Right ventricle myocardium superior (tissue), 1 donor: ENCODE measurements around the gene SCUBE1. TPM values are rescaled to one million over a fixed set of nuclear protein-coding genes. Genes with fewer than 3 reads are reported as not detected.

Experiments
- ATAC-seq: fragments of 200-7000 bp; cut with Tn5 transposase; one replicate; pipeline ENCODE4 v1.9.1; 2020; ENCODE audit warnings: mild to moderate bottlenecking; ENCODE audit not compliant: poor library complexity
- DNase-seq: peaks from one replicate; pipeline ENCODE4 v3.0.0-alpha.2; 2020
- intact Hi-C: fragments of 100-400 bp; cut with DNase I; formaldehyde crosslinking; loops from one replicate; pipeline ENCODE4 v1.11.2; 2022
- total RNA-seq: library from RNA; stranded (reverse); fragmentation: NEBNext Ultra II Directional; extraction: Animal tissue kit (Norgen Biotek cat#: 25700); gene quantifications from one replicate; pipeline ENCODE4 v1.2.1, GENCODE V29; 2021
- donor health status: DM: no; HTN: yes; CAD: no; lungs with severe emphysema.

SCUBE1 gene
- total RNA-seq, 1 donor from 2014 or later: 0.24 TPM

DNA sequence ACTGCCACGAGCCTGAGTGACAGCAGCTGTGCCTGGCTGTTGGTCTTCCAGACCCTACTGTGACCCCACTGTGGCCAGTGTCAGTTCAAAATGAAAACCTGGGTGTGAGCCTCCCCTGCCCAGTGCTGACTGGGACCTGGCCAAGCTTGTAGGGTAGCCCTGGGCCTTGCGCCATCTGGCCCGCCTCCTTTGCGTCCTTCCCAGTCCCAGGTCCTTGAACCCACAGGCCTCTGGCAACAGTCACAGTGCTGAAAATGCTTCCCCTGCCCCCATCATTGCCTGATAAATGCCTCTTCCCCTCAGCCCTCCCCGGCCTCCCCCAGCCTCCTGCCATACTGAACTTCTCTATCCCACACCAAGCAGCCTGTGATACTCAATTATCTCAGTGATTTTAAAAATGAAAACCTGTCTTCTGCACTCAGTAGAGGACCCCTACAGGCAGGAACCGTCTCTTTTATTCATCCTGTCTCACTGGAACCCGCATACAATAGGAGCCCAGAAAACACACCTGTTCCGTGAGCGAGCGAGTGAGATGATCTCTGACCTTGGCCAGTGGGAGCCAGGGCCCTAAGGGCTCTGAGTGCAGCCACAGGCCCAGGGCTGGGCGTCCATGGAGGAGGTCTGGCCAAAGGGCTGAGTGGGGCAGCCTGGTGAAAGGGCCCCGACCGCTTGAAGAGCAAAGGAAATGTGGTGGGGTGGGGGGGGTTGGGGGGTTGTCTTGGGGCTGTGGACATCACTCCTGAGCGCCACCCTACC, 106.6 kb downstream of the SCUBE1 start:
- DNase-seq (peak; percentile 87), ATAC-seq (peak; percentile 85)
- intact Hi-C loops: no loop called here

DNA sequence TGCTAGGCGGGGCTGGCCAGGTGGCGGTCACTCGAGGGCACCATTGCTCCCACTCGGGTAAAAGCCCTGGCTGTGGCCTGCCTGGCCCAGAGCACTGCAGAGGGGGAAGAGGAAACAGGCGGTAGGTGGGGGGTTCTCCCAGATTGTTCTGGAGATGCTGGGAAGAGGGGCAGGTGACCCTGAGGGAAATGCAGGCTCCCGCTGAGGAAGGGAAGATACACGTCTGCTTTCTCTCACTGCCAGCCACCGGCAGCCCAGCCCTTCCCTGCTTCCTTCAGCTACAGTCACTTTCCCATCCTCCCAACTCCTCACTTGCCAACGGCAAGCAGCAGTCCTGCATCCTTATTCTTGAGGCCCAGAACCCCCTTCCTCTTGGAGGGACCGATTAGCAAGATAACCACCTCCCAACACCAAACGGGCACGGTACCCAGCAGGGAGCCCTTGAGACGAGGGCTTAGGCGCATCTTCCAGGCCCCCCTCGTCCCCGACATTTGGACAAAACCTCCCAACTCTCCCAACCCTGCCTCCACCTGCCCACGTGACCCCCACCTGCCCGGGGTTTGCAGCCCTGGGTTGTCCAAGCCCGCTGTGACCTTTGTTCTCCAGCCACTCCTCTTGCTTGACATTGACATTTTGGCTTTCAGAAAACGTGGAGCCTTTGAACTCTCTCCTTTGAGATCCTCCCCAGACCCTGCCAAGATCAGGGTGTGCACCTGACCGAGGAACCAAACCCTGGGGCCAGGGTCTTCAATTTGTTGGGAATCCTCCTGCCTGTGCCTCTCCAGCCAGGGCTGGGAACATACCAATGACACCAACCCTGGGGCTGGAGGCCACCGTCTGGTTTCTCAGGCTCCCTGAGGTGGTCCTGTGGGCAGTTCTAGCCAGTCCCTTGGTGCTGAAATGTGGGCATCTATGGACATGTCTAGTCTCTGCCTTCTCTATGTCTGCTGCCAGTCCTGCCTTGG, 107.4 kb downstream of the SCUBE1 start:
- ATAC-seq: no peak
- intact Hi-C loops: no loop called here
- DNase-seq: no peak

DNA sequence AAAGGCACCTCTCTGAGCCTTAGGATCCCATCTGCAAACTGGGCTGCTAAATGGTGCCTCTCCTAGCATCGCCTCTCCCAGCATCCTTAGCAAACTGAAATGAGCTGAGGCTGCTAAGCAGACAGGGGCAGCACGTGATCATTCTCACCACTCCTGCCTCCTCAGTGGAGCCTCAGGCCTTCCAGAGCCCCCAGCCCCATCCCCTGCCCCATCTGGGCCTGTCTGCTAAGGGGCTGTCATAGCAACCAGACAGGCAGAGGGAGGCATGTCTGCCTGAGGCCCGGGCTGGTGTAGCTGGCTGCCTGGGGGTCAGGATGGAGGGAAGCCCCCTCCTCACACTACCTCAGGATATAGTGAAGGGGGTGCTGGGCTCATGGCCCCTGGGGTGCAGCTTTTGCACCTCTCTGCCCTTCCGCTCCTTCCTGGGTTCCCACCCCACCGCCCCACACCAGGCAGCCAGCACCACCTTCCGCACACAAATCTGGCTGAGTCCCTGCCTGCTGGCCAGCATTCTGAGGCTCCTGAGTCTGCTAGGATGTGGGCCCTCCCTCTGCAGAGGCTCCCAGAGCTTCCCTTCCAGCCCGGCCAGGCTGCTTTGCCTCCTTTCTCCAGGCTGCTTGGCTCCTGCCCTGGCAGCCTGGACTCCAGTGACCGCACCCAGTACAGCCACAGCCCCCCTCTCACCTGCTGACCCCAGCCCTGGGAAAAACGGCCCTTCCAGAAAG, 108.7 kb downstream of the SCUBE1 start:
- intact Hi-C loops: loop anchor here (5.0 kb wide), 2 partner anchors 113 to 153 kb away; no protein-coding TSS in a partner anchor
- no peak for ATAC-seq
- DNase-seq: no peak

GRCh38 chr22:43233529-43233928, 109.6 kb downstream of the SCUBE1 start:
- intact Hi-C loops: loop anchor here (5.0 kb wide), 2 partner anchors 114 to 154 kb away; no protein-coding TSS in a partner anchor
- no peak for DNase-seq
- ATAC-seq: no peak

GRCh38 chr22:43232445-43232844, 110.7 kb downstream of the SCUBE1 start:
- DNase-seq (no peak), ATAC-seq (no peak)
- intact Hi-C loops: loop anchor here (5.0 kb wide), 2 partner anchors 115 to 155 kb away; no protein-coding TSS in a partner anchor

- intact Hi-C loops: loop anchor here (5.0 kb wide), 2 partner anchors 116 to 156 kb away; no protein-coding TSS in a partner anchor
- DNase-seq: no peak
- ATAC-seq: no peak
Observed at GRCh38 chr22:43231724-43232034, 111.5 kb downstream of the SCUBE1 start.

GRCh38 chr22:43230971-43231723, 112.0 kb downstream of the SCUBE1 start:
- ATAC-seq (peak; percentile 39), DNase-seq (peak; percentile 64)
- intact Hi-C loops: loop anchor here (5.0 kb wide), 2 partner anchors 116 to 156 kb away; no protein-coding TSS in a partner anchor

GRCh38 chr22:43230571-43230970, 112.6 kb downstream of the SCUBE1 start:
- intact Hi-C loops: loop anchor here (5.0 kb wide), 2 partner anchors 117 to 157 kb away; no protein-coding TSS in a partner anchor

GRCh38 chr22:43228863-43229262, 114.3 kb downstream of the SCUBE1 start:
- ATAC-seq (no peak), DNase-seq (no peak)
- intact Hi-C loops: no loop called here

More at GRCh38 chr22:43230571-43230970, 112.6 kb downstream of the SCUBE1 start:
- DNase-seq (no peak), ATAC-seq (no peak)

- ATAC-seq: no peak
- intact Hi-C loops: no loop called here
- DNase-seq: no peak
Observed at GRCh38 chr22:43228330-43228729, 114.8 kb downstream of the SCUBE1 start.

DNA sequence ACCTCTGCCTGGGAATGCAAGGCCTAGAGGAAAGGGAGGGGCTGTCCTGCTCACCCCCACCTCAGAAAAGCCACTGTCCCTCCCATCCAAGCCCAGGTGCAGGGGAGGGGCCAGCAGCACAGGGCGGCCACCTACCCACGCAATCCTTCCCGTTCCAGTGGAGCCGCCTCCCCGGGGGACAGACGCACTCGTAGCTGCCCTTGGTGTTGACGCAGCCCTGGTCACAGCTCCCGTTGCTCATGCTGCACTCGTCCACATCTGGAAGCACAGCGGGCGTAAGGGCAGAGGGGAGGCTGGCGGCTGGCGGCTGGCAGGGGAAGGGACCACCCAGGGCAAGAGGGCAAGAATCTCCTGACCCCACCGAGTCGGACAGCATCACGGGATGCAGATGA, 115.9 kb downstream of the SCUBE1 start:
- intact Hi-C loops: no loop called here
- DNase-seq (no peak), ATAC-seq (no peak)

GRCh38 chr22:43226377-43227238, 116.6 kb downstream of the SCUBE1 start:
- no peak for ATAC-seq
- intact Hi-C loops: no loop called here
- DNase-seq: no peak

GRCh38 chr22:43225609-43226008, 117.6 kb downstream of the SCUBE1 start:
- no peak for DNase-seq
- no peak for ATAC-seq

DNA sequence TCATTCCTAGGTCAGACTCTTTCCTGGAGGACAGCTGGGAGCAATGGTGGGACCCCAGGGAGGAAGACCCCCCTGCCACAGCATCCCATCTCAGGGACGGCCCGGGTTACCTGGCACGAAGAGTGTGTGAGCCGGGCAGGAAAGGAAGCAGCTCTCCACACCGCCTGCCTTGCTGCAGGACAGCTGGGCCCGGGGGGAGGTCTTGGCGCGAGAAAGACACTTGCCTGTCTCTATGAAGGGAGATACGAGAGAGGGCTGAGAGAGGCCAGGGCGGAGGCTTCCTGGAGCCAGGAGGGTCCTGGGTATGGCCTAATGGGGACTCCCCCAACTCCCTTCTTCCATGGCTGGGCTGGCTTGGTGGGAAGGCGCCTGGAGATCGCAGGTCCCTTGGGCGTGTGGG, 120.2 kb downstream of the SCUBE1 start:
- no peak for ATAC-seq
- intact Hi-C loops: no loop called here
- DNase-seq: no peak

More at GRCh38 chr22:43225609-43226008, 117.6 kb downstream of the SCUBE1 start:
- intact Hi-C loops: no loop called here

- DNase-seq: peak; percentile 75
- intact Hi-C loops: no loop called here
- ATAC-seq: peak; percentile 67
Observed at GRCh38 chr22:43222262-43222661, 120.9 kb downstream of the SCUBE1 start.

DNA sequence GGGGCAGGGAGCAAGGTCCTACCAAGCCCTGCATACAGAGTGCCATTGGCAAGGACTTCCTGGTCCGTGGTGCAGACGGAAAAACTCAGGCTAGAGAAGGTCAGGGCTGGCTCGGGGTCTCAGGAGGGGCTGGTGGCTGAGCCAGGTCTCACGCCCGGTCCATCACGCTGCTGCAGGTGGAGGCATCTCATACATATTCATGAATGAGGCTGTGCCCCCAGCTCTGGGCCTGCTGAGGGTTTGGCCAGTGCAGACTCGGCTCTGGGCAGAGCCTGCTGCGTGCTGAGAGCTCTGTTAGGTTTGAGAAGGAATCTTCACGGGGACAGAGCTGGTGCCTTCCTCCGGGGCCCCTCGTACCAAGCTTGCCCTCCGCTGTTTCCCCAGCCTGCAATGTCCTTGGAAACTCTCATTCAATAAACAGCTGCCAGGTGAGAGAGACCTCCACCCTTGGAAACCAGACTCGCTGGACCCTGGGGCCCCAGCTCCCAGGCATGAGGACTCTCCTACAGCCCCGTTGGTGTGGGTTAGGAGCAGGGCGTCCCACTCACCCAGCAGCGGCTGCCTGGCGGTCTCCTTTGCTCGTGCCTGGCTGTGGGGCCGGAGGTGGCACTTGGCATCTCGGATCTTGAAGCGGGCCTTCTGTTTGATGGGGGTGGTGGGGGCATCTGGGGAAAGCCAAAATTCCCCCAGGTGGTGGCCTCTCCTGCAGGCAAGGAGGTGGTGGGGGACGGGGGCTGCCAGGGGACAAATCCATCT, 122.4 kb downstream of the SCUBE1 start:
- no peak for ATAC-seq
- intact Hi-C loops: no loop called here
- no peak for DNase-seq
